Stimulated activated CD4-positive, alpha-beta T cell treated with anti-CD3 and anti-CD28 coated beads, Interleukin-4, amount 100 ng/mL, for 48 hours (primary cell): ENCODE results near the gene ASIC4.
A peak's percentile ranks its signal among the peaks of the same experiment; 100 is the strongest.

Source experiments
- DNase-seq, 2 donors: peaks; one replicate each; pipeline ENCODE4 v3.0.0-alpha.2; 2020; ENCODE audit warnings: low read depth in 2 of 2

Gene ASIC4

GRCh38 chr2:219480004-219480403, 34.3 kb upstream of the ASIC4 start:
- no peak for DNase-seq

DNA sequence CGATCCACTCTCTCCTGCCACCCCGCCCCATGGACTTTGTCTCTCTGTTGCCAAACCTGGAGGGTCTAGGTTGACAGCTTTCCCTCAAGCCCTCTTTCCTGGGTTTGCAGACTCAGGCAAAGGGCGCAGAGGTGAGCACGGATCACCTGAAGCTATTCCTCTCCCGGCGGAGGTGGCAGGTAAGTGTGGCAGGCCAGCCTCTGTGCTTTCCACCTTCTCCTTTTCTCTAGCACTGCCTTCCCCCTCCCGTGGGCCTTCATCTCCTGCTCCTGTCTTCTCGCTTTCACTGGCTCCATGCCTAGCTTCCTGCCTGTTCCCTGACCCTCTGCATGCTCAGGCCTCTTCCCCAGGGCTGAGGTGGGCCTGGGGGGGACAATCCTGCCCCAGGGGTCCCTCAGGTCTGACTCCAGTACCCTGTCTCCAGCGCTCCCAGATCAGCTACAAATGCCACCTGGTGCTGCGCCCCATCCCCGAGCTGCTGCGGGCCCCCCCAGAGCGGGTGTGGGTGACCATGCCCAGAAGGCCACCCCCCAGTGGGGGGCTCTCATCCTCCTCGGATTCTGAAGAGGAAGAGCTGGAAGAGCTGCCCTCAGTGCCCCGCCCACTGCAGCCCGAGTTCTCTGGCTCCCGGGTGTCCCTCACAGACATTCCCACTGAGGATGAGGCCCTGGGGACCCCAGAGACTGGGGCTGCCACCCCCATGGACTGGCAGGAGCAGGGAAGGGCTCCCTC, 31.4 kb upstream of the ASIC4 start:
- DNase-seq: no peak

- DNase-seq: no peak
Measured at GRCh38 chr2:219483451-219484342, 30.6 kb upstream of the ASIC4 start.

DNA sequence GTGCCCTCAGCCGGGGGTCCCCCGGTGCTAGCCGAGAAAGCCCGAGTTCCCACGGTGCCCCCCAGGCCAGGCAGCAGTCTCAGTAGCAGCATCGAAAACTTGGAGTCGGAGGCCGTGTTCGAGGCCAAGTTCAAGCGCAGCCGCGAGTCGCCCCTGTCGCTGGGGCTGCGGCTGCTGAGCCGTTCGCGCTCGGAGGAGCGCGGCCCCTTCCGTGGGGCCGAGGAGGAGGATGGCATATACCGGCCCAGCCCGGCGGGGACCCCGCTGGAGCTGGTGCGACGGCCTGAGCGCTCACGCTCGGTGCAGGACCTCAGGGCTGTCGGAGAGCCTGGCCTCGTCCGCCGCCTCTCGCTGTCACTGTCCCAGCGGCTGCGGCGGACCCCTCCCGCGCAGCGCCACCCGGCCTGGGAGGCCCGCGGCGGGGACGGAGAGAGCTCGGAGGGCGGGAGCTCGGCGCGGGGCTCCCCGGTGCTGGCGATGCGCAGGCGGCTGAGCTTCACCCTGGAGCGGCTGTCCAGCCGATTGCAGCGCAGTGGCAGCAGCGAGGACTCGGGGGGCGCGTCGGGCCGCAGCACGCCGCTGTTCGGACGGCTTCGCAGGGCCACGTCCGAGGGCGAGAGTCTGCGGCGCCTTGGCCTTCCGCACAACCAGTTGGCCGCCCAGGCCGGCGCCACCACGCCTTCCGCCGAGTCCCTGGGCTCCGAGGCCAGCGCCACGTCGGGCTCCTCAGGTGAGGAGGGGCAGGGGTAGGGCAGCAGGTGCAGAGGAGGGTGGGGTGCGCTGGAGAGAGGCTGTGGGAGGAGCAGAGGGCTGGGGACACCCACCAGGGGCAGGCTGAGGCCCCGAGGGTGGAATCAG, 29.7 kb upstream of the ASIC4 start:
- DNase-seq: no peak

GRCh38 chr2:219485201-219485580, 29.1 kb upstream of the ASIC4 start:
- no peak for DNase-seq

GRCh38 chr2:219486380-219486959, 27.8 kb upstream of the ASIC4 start:
- no peak for DNase-seq

DNA sequence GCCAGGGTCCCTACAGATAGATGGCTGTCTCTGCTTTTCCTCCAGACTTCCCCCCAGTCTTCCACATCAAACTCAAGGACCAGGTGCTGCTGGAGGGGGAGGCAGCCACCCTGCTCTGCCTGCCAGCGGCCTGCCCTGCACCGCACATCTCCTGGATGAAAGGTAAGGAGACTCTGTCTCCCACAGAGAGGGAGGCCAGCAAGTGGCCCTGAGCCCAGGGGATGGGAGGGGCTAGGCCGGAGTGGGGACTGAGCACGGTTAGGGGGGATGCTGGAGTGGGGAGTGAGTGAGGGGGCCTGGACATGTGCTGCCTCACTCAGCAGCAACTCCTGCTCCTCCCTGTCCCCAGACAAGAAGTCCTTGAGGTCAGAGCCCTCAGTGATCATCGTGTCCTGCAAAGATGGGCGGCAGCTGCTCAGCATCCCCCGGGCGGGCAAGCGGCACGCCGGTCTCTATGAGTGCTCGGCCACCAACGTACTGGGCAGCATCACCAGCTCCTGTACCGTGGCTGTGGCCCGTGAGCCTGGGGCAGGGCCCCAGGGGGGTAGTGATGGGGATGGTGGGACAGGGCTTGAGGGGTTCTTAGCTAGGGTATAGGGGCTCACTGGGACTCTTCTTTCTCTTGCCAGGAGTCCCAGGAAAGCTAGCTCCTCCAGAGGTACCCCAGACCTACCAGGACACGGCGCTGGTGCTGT, 26.0 kb upstream of the ASIC4 start:
- no peak for DNase-seq

DNA sequence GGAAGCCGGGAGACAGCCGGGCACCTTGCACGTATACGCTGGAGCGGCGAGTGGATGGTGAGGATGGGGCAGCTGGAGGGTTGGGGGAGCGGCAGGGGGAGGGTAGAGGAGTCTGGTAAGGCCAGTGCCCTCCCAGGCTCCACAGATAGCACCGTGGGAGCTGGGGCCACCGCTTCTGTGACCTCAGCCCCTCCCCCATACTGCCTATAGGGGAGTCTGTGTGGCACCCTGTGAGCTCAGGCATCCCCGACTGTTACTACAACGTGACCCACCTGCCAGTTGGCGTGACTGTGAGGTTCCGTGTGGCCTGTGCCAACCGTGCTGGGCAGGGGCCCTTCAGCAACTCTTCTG, 25.5 kb upstream of the ASIC4 start:
- no peak for DNase-seq

DNA sequence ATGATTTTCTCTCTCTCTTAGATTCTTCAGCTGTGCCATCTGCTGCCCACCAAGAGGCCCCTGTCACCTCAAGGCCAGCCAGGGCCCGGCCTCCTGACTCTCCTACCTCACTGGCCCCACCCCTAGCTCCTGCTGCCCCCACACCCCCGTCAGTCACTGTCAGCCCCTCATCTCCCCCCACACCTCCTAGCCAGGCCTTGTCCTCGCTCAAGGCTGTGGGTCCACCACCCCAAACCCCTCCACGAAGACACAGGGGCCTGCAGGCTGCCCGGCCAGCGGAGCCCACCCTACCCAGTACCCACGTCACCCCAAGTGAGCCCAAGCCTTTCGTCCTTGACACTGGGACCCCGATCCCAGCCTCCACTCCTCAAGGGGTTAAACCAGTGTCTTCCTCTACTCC, 25.0 kb upstream of the ASIC4 start:
- no peak for DNase-seq

DNA sequence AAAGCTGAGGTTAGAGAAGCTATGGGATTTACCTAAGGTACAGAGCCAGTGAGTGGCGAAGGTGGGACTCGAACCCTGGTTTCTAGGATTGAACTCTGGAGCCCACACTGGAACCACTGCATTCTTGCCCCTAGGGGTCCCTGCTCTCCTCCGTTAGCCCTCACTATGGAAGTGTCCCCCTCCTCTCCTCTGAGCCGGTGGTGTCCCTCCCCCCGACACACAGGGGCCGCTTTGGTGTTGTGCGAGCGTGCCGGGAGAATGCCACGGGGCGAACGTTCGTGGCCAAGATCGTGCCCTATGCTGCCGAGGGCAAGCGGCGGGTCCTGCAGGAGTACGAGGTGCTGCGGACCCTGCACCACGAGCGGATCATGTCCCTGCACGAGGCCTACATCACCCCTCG, 24.1 kb upstream of the ASIC4 start:
- DNase-seq: no peak

- no peak for DNase-seq
Measured at GRCh38 chr2:219490600-219491130, 23.6 kb upstream of the ASIC4 start.

GRCh38 chr2:219491278-219491963, 22.9 kb upstream of the ASIC4 start:
- DNase-seq: no peak

GRCh38 chr2:219492575-219492974, 21.7 kb upstream of the ASIC4 start:
- DNase-seq: no peak

DNA sequence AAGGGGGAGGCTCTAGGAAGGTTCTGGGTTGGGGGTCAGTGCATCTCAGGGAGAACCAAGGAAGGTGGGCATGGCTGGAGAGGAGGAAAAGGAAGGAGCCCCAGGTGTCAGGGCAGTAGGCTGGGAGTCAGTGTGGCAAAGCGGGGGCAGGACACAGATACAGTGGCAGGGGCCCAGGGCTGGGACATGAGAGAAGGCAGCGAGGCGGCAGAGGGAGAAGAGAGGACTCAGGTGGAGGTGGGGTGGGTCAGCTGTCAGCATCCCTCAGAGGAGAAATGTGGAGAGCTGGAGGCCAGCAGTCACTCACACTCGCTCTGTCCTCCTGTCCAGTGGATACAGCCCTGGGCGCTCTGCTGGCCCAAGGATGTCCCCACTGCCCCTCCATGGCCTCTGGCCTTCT, 21.2 kb upstream of the ASIC4 start:
- DNase-seq: no peak

DNA sequence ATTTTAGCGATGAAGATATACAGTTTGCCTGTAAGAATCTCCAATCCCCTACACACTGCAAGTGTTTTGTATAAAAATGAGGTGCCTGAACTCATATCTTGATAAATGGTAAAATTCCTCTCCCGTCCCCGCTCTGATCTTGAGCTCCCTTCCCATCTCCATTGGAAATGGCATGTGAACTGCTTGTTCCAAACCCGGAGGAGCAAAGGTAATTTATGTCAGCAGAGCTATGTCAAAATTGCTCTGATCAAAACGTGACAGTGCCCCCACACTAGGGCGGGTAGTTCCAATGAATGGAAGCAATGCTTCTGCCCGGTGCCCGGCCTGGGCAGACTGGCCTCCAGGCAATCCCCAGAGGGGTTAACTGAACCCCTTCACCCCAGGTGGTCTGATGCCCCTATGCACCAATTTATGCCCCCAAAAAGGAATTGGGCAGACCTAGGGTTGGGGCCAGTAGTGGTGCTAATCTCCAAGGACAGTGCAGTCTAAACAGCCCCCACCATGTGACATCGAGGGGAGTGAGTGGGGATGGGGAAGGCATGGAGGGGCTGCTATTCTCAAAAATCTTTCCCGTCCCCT, 19.2 kb upstream of the ASIC4 start:
- no peak for DNase-seq

DNA sequence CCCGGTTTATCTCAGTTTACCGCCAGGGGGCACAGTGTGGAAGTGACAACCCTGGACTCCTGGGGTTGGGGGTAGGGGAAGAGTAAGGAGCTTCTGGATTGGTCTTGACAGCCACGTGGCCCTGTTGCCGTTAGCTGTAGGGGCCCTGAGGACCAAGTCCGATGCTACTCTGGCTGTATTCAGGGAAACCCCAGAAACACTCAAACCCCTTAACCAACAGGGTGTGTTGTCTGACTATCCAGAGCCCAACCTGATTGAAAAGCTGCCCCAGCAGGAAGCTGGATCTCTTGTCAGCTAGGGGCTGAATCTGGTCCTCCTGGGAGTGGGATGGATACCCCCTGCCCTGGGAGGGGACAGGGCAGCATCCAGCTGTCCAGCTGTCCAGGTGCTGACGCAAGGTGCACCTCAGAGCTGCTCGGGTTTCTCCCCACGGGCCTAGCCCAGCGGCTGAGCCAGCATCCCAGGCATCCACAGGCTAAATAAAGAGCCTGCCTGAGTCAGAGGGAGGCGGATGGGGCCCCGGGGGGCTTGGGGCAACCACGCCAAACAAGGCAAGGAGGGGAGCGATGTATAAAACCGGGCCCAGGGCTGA, 18.7 kb upstream of the ASIC4 start:
- peak; percentile 38 to 47 for DNase-seq

DNA sequence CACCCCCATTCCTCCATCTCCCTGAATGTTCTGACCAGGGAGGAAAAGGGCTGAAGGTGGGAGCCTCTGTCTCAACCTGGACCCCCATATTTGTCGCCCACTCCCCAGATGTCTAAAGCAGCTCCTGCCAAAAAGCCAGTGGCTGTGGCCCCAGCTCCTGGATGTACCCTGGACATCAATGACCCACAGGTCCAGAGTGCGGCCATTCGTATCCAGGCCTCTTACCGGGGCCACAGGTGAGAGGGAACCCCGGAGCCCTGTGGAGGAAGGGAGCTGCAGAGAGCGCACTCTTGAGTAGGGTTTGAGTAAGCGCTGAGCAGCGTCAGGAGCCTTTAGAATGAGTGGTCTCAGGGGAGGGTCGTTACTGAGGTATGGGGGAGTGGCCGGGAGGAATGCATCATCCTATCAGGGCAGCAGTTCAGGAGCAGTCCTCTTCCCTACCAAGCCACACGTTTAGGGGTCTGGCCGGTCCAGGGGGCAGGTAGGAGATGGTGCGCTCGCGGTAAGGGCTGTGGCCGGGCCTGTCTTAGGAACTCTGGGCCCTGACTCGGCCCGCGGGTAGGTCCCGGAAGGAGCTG, 17.9 kb upstream of the ASIC4 start:
- DNase-seq: no peak

- DNase-seq: no peak
Measured at GRCh38 chr2:219496825-219497494, 17.3 kb upstream of the ASIC4 start.
